ENCODE measurements around the gene RAD51D.
A peak's percentile ranks its signal among the peaks of the same experiment; 100 is the strongest.
"Not testable (repeated sequence)": the region's sequence is repeated elsewhere in the genome, so short reads cannot be mapped to it uniquely, and the experiment has no call there.

RAD51D gene

GRCh38 chr17:35090707-35091106 is 29.0 kb downstream of the RAD51D start:
- not testable (repeated sequence) for DNase-seq (ENCODE audit: low read depth)

GRCh38 chr17:35089586-35090296 is 29.9 kb downstream of the RAD51D start:
- no peak for DNase-seq (ENCODE audit: low read depth)

GRCh38 chr17:35088881-35089585 is 30.6 kb downstream of the RAD51D start:
- DNase-seq (ENCODE audit: low read depth), result no peak

GRCh38 chr17:35088356-35088880 is 31.2 kb downstream of the RAD51D start:
- no peak for DNase-seq (ENCODE audit: low read depth)

GRCh38 chr17:35087731-35088355 is 31.8 kb downstream of the RAD51D start:
- DNase-seq (ENCODE audit: low read depth), result no peak

- no peak for DNase-seq (ENCODE audit: low read depth)
Observed at GRCh38 chr17:35086931-35087573, 32.6 kb downstream of the RAD51D start.

GRCh38 chr17:35086164-35086563 is 33.5 kb downstream of the RAD51D start:
- DNase-seq (ENCODE audit: low read depth), result no peak

- DNase-seq (ENCODE audit: low read depth), result no peak
Observed at GRCh38 chr17:35084987-35085386, 34.7 kb downstream of the RAD51D start.

- no peak for DNase-seq (ENCODE audit: low read depth)
Observed at GRCh38 chr17:35083071-35083470, 36.6 kb downstream of the RAD51D start.

GRCh38 chr17:35082073-35082657 is 37.5 kb downstream of the RAD51D start:
- DNase-seq (ENCODE audit: low read depth), result peak; percentile 56

- no peak for DNase-seq (ENCODE audit: low read depth)
Observed at GRCh38 chr17:35081638-35082037, 38.0 kb downstream of the RAD51D start.

GRCh38 chr17:35080536-35080935 is 39.1 kb downstream of the RAD51D start:
- DNase-seq (ENCODE audit: low read depth), result no peak

- DNase-seq (ENCODE audit: low read depth), result no peak
Observed at GRCh38 chr17:35079547-35080423, 39.9 kb downstream of the RAD51D start.

GRCh38 chr17:35076874-35077273 is 42.8 kb downstream of the RAD51D start:
- DNase-seq (ENCODE audit: low read depth), result no peak

GRCh38 chr17:35074711-35075707 is 44.7 kb downstream of the RAD51D start:
- DNase-seq (ENCODE audit: low read depth), result no peak

GRCh38 chr17:35073991-35074627 is 45.6 kb downstream of the RAD51D start:
- no peak for DNase-seq (ENCODE audit: low read depth)

GRCh38 chr17:35073183-35073790 is 46.4 kb downstream of the RAD51D start:
- DNase-seq (ENCODE audit: low read depth), result no peak

GRCh38 chr17:35069311-35069710 is 50.3 kb downstream of the RAD51D start:
- no peak for DNase-seq (ENCODE audit: low read depth)

GRCh38 chr17:35068249-35068648 is 51.4 kb downstream of the RAD51D start:
- no peak for DNase-seq (ENCODE audit: low read depth)

All from HS-27A (cell line).